H1 (cell line): Measurements from ENCODE around the gene SMIM41. TPM values are rescaled to one million over a fixed set of nuclear protein-coding genes. Genes with fewer than 3 reads are reported as not detected.

Source experiments
- BRCA1 ChIP-seq: IDR thresholded peaks from 2 replicates; pipeline ENCODE4 v1.6.1; 2012; ENCODE audit warnings: low read depth, low read length, improper control_type of control experiment
- KDM1A ChIP-seq: fragments of 200-600, 300-600 bp; sonication (generic); IDR thresholded peaks from 2 replicates; pipeline ENCODE4 v1.7.1; 2016; ENCODE audit warnings: mild to moderate bottlenecking, low read length, borderline replicate concordance
- SP4 ChIP-seq: IDR thresholded peaks from 2 replicates; pipeline ENCODE4 v1.6.1; 2012; ENCODE audit warnings: low read length, inconsistent platforms
- TAF1 ChIP-seq: IDR thresholded peaks from 2 replicates; pipeline ENCODE4 v1.6.1; 2011; ENCODE audit warnings: mild to moderate bottlenecking, low read depth, low read length
- polyA plus RNA-seq, 7 experiments: library from polyadenylated mRNA; depleted of rRNA in 3 of 7; stranded (reverse) in 5 of 7; unstranded in 2 of 7; fragments of >200 nt in 5 of 7; fragments of 200-250 nt in 2 of 7; gene quantifications; 1 replicate in 5 of 7; 2 replicates in 1 of 7; 4 replicates in 1 of 7; pipeline versions ENCODE4 v1.2.1 to v1.2.3, GENCODE V29; 2011 to 2013; ENCODE audit warnings: missing spikeins in 2 of 7, mixed read lengths in 2 of 7
- total RNA-seq: library from RNA; stranded (reverse); fragmentation: NEBNext Ultra II Directional; extraction: Animal tissue kit (Norgen Biotek cat#: 25700); gene quantifications from 2 replicates; pipeline ENCODE4 v1.2.1, GENCODE V29; 2021

The SMIM41 gene
- total and polyA plus RNA-seq, 2 of the 8 experiments (the other 6 are each of a cell fraction or from before 2014, with no cell fraction given), result 0.28 to 0.98 TPM

DNA sequence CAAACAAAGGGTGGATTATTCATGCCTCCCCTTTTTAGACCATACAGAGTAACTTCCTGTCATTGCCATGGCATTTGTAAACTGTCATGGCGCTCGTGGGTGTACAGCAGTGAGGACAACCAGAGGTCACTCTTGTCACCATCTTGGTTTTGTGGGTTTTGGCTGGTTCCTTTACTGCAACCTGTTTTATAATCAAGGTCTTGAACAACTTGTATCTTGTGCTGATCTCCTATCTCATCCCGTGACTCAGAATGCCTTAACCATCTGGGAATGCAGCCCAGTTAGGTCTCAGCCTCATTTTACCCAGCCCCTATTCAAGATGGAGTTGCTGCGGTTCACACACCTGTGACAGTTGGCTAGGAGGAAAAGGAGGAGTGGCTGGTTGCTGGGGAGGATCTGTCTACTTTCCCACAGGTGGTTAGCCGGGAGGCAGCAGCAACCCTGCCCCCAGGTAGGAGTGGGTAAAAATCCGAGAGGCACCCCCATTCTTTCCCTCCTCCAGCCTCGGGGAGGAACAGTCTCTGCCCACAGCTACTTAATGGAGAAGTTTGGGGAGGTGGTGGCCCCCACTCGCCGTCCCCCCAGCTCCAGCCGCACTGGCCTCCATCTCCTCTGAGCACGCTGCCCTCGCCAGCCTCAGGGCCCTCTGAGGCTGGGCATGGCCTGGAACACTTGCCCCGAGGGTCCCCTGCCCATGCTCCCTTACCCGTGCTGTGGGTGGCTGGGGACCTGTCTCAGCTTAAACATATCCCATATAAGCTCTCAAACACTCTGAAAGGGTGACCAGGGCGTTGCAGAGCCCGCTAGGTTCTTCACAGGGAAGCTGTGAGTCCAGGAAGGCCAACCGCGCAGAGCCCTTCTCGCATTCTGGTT is 41.7 kb downstream of the SMIM41 start (continued):
- TF ChIP-seq KDM1A (no peak), TAF1 (no peak), SP4 (no peak), BRCA1 (no peak)
